RWPE1 (cell line): ENCODE data around the gene ACTN2.

Experiments used
- CTCF ChIA-PET: fragments of 350-600 bp; sonication (Branson Sonifier 250); formaldehyde crosslinking; extraction: SDS; loops from one replicate; lab custom pipeline; 2021; lab: Yijun Ruan, JAX
- POLR2A ChIA-PET: fragments of 400-600 bp; formaldehyde crosslinking; extraction: SDS; loops from one replicate; lab custom pipeline; 2020; ENCODE audit warnings: antibody characterized with exemption; ENCODE audit not compliant: low non-redundant PET; lab: Yijun Ruan, JAX
- DNase-seq: peaks from one replicate; pipeline ENCODE4 v3.0.0; 2012; ENCODE audit warnings: low spot score
- H3K27ac ChIP-seq: fragments of 450-650 bp; 2 replicates; pipeline ENCODE4 v1.5.1; 2017
- CTCF ChIP-seq: fragments of 450-650 bp; conservative IDR thresholded peaks from 2 replicates; pipeline ENCODE4 v1.5.1; 2017; ENCODE audit warnings: low read depth, mild to moderate bottlenecking

Gene ACTN2

GRCh38 chr1:236808564-236809130 lies 122.3 kb downstream of the ACTN2 start:
- ChIA-PET POLR2A (interaction anchor here (0.7 kb wide), 1 partner anchor 14 kb away, joined by 3 read pairs; the partner anchor contains the start of gene MTR), CTCF (no interaction called here)
- no peak for DNase-seq
- TF ChIP-seq CTCF, result no peak
- H3K27ac ChIP-seq, result no peak overlapping the region

GRCh38 chr1:236809148-236809547 lies 122.8 kb downstream of the ACTN2 start:
- H3K27ac ChIP-seq, result no peak overlapping the region
- no peak for DNase-seq
- CTCF ChIA-PET, result interaction anchor here (0.6 kb wide), 1 partner anchor 572 kb away, joined by 3 read pairs; no protein-coding TSS in a partner anchor
- no peak for TF ChIP-seq CTCF
- POLR2A ChIA-PET, result interaction anchor here (0.7 kb wide), 1 partner anchor 14 kb away, joined by 3 read pairs; the partner anchor contains the start of gene MTR

GRCh38 chr1:236810018-236810417 lies 123.7 kb downstream of the ACTN2 start:
- POLR2A ChIA-PET, result no interaction called here
- CTCF ChIA-PET, result no interaction called here
- no peak for DNase-seq
- H3K27ac ChIP-seq, result no peak overlapping the region
- no peak for TF ChIP-seq CTCF

- no peak for TF ChIP-seq CTCF
- no peak for DNase-seq
- no peak overlapping the region for H3K27ac ChIP-seq
- POLR2A ChIA-PET, result no interaction called here
- CTCF ChIA-PET, result interaction anchor here (0.6 kb wide), 1 partner anchor 531 kb away, joined by 3 read pairs; no protein-coding TSS in a partner anchor
These were observed 126.2 kb downstream of the ACTN2 start for GRCh38 chr1:236812334-236813030.
